CD4-positive, alpha-beta T cell treated with Interleukin-4 for 4 hours (primary cell): ENCODE data around the gene APBB2.

Source experiments
- DNase-seq: peaks from one replicate; pipeline ENCODE4 v3.0.0-alpha.2; 2020

APBB2 gene

DNA sequence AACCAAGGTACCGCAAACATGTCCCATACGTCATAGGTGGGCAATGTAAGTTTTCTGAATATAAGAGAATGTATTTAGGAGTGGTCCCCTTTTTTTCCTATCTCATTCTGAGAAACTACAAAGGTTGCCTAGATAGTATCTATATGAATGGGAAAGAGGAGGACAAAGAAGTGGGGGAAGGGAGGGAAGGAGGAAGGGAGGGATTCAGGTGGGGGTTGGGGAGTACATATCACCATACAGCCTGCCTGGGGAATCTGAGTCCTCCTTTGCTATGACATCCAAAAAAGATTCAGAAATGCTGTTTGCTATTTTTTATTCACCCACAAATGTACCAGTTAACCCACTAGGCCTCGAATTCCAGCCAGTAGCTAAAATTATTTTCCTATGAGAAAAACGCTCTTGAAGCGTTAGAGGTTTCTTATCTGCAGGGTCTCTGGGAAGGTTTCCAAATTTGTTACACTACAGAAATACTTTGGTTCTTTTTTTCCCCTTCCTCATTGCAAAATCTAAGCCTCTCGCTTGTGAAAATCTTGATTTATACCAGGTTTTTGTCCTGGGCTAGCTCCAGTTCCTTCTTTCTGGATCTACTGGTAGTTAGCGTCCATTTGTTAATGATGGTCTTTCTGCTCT is 251.7 kb downstream of the APBB2 start:
- no peak for DNase-seq

DNA sequence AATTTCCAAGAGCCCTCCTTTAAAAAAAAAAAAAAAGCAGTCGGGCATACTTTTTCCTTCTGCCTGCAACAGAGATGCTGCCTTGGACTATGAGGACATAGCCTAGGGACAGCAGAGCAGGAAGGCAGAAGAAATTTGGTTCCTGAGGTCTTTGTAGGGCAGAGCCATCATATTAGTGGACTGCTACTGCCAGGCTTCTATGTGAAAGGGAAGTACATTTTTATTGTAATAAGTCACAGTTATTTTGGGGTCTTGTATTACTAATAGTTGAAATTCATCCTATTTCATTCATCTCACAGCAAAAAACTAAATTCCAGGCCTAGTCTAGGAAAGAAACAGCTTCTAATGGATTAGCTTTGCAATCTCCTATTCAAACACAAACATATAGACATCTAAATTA is 253.4 kb downstream of the APBB2 start:
- DNase-seq: no peak

DNA sequence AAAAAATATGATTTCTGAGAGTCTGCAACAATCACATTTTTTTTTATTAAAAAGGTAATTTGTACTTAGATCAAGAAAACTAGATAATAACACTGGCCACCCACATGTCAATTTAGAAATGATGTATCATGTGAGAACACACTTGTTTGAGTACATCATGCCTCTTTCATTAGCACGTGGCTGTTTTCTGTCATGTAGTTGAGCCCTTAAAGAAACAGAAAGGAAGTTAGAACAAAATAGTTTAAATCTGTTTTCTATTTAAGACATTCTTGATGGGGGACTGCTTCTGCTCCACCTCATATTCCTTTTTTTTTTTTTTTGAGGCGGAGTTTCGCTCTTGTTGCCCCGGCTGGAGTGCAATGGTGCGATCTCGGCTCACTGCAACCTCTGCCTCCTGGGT is 257.1 kb downstream of the APBB2 start:
- no peak for DNase-seq

DNA sequence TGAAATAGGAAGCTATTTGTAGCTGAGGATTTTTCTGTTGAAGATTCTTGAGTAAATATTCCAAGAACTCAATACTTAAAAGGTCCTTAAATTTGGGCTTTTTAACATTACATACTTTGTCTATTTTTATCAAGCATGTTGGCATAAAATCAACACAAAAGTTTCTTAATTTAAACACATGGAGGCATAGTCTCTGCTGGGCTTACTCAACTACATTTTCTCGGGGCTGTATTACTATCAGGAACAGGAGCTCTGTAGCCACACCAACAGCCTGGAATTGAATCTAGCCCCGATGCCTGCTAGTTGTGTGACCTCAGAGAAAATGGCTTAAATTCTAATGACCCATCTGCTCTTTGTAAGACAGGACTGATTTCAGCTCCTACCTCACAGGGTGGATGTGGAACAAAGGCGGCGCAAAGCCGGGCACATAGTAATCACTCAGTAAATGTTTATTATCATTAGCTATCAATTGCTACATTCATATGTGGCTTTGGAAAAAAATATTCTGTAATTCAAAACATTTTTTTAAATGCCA is 257.6 kb downstream of the APBB2 start:
- DNase-seq: no peak

DNA sequence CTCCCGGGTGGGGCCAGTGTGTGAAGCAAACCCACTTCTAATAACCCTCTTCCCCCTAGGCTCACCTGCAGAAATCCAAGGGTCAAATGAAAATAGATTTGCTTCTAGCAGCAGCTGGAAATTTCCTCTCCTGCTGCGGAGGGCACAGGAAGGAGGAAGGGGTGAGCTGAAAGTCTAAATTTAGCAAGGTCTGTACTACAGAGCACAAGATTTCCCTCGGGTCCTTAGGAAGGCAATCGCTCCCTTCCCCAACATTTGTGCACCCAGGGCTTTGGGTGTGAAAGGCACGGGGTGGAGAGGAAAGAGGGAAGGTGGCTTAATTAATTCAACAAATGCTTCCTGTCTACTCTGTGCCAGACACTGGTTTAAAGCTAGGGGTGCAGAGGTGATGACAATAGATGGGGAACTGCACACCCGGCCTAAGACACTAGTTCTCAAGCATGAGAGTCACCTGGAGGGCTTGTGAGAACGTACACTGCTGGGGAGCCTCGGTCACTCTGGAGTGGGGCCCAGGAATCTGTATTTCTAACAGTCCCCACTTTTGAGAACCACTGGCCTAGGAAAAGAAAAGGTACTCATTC is 260.2 kb downstream of the APBB2 start:
- DNase-seq: no peak

DNA sequence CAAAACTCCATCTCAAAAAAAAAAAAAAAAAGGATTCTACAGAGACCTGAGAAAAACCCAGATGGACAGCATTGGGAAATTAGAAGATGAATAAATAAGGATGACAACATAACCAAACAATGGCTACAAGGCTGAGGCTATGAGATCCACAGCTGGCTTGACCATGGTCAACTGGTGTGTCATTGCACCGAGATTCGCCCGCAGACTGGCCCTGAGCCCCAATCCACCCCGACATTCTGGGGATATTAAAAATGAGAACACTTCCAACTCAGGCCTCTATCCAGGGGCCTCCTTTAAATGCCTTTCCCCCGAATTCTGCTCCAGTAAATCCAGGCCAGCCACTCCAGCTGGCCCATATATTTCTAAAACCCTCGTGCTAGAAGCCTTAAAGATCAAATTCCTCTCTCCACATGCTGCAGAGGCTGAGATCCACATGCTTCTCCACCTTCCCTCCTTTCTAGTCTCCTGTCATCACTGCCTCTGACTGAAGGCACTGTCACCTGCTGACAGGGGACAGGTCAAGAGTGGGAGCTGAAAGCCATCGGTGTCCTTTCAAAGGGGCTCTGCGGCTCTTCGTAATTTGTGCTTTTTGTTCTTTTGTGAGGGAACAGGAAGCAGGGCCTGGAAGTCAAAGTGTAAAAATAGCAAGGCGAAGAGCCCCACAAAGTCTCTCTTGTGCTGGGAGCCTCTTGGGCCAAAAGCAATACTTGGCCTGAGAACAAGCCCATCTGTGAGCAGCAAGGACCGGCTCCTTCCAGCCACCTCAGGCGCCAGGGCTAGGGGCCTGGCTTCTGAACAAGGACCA is 260.9 kb downstream of the APBB2 start:
- no peak for DNase-seq

DNA sequence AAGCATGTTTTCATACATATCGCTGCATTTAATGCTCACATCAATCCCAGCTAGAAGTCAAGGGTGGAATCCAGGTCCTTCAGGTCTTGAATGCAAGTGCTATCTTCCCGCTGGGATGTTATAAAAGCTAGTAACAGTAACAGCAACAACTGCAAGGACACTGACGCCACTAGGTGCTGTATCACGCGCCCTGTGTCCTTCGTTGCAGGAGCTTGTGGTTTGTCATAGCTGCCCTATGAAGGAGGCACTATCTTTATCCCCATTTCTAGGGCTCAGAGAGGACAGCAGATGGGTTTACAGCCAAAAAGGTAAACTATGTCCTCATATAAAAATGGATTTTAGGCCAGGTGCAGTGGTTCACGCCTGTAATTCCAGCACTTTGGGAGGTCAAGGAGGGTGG is 261.7 kb downstream of the APBB2 start:
- no peak for DNase-seq

DNA sequence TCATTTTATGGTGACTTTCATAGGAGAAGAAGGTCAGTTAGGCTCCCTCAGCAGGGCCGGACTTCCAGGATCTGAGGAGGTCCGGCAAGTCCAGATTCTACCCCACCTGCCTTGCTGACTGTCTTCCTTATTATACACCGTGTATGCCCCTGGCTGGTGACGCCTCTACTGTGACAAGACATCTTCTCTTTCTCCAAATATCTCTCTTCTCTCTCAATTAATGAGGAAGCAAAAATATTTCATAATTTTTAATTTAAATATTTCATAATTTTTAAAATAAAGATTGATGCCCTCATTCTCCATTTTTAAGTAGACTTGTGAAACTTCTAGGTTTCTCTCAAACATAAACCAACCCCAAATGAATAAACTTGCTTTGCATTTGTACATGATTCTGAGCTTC is 262.1 kb downstream of the APBB2 start:
- no peak for DNase-seq

DNA sequence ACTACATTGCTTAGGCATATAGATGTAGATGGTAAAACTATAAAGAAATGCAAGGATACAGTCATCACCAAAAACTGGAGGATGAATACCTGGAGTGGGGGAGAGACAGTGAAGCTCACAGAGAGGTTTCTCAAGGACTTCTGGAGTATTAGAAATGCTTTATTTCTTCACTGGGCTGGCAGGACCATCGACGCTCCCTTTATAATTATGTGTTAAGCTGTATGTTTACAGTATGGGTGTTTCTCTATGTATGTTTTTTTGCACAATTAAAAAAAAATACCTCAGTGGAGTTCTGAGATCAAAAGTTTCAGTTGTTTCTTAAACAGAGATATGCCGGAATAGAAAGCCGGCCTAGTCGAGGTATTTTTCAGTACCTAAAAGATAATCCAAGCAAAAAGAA is 263.3 kb downstream of the APBB2 start:
- DNase-seq: no peak

DNA sequence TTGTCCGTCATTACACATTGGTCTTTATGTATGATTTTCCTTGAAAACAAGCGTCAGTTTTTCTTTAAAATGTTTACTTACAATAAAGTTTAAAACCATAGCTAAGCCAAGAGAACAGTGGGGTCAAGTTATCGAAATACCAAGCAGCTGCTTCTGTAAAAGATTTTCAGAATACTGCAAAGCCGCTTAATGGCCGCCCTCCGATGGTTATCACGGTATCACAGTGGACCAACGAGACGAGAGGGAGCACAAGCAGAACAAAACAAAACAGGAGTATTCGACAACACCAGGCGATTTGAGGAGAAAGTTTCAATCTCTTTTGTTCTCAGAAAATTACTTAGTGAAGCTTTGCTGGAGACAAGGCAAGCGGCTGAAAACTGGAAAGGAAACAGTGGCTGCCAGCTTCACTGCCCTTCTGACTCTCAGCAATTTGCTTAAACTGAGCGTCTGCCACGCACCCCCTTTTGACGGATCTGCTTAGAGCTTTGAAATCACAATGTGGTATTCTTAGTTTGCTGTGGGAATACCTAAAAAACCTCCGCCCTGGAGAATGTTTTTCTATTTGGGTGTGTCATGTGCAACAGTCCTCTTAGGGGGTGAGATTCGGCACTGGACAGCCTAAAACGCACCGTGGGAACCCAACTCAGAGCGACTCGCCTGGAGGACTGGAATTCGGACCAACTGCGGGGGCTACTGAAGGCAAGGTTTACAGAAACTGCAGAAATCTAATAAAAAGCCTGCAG is 264.8 kb downstream of the APBB2 start:
- no peak for DNase-seq

DNA sequence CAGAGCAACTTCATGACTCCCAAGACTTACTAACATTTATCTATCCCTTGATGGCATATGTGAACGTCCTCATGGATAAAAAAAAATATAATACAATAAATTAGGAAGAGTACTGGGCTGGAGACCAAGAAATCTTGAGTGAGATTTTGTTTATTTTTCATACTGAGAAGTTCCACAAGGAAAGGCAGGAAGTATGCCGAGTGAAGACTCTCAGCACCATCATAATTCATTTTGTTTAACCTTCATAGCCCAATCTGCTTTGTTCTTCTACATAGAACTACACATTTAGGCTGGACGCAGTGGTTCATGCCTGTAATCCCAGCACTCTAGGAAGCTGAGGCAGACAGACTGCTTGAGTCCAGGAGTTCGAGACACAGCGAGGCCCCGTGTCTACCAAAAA is 266.3 kb downstream of the APBB2 start:
- no peak for DNase-seq

DNA sequence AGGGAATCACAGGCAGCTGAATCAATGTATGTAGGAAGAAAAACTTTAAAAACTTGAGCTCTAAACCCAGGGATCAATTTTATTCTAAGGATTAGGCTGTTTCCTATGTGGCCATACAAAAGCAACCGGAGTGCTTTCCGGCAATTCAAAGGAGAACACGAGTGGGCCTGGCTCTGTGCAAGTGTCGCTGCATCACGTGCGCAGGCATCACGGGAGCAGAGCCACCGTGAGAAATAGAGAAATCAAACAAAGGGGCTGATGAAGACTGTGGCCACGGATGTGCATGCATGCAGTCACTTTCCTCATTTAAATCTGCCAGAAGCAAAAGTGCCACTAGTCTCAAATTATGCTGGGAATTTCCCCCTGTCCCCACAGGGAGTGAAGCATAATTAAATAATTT is 267.7 kb downstream of the APBB2 start:
- no peak for DNase-seq

DNA sequence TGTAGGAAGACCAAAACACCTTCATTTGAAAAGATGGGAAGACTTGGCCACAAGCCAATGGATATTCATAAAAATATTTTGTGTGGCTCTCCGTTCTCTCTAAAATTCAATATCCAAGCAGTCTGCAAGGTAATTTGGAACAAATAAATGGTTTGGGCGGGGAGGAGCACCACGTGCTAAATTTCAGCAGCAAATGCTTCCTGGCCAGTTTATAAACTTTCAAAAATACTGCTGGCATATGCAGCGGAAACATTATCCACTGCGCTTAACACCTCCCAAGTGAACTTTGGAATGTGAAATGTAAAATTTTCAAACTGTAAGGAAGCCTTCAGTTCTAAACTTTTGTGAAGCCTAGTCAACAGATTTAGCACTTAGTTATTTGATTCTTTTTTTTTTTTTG is 273.6 kb downstream of the APBB2 start:
- no peak for DNase-seq

DNA sequence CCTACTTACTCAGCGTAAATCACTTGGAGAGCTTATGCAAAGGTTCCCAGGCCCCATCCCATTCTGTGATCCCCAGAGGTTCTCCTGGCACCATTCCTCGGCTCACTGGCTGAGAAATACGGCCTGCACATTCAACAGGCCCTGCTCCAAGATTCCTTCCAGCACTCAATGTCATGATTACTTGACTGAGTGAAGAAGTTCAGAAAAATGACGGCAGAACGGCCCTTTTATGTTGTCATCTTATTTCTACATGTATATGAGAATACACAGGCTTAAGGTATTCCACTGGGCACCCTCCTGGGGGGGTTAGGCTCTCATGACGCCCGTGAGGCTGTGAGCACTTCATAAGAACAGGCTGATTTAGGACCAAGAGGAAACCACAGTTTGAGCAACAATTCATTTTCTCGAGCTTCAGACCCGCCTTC is 274.0 kb downstream of the APBB2 start:
- DNase-seq: no peak

DNA sequence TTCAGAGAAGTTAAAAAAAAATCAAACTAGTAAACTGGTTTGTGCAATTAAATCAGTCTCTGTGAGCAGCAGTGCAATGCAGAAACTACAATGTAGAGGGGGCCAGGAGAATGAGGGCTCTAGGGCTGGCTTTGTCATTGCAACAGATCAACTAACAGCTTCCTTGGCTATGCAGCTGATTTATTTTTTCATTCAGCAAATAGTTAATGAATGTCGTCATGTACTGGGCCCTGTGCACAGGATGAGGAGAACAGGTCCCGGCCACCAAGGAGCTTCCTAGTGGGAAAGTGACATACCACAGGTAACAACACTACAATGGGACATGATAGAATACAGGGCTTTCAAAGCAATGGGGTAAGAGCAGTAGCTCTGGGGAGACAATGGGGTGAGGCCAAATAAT is 274.5 kb downstream of the APBB2 start:
- DNase-seq: no peak

DNA sequence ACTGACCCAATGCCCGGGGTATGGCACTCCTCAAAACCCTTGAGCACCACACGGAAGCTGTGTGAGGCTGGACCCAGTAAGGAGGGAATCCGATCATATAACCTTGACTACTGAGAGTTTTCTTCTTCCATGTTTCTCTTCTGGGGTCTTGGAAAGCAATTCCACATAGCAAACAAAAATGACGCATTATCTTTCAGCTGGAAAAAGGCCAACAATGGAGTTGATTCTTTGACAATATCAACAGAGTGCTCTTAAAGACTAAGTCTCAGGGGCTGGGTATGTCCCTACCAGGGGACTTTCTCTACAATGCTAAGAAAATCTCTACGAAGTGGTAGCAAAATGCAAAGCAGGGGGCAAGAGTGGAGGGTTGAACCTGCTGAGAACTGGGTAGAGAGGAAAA is 276.0 kb downstream of the APBB2 start:
- DNase-seq: no peak

DNA sequence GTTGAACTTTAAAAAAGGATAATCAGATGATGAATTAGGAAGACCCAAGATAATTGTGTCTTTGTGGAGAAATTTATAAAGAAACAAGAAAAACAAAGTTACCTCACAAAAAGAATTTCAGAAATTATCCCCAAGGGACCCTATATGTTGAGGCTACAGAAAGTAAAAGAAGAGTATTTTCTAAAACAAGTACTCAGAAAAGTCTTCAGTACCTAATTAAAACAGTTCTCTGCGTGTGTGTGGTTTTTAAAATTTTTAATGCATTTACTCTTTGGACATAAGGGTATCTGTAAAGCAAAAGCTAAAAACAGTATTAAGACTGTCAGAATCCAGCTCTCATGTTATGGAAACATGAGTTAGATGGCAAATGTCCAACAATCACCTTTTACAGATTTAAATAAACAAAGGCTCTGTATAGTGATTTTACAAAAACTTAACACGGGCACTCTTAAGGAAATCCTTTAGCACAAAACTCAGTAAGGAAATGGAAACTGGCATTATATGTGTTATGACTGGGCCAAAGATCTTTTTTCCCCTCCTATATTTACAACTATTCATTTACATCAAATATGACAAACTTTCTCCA is 277.1 kb downstream of the APBB2 start:
- DNase-seq: no peak

DNA sequence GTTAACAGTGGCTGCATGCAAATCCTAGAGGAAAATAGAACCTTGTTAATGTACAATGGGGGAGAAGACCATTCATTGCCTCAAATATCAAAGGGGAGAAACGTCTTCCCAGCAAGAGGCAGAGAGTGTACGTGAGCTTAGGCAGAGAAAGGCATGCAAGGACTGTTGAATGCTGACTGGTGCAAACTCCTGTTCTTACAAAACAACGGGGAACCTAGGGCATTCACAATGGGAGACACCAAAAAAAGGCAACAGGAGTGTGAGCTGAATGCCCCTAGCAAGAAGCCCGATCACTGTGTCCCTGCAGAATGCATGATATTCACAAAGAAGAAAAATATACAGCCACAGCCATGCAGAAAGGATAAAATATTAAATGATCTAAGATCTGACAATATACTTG is 279.7 kb downstream of the APBB2 start:
- DNase-seq: no peak

DNA sequence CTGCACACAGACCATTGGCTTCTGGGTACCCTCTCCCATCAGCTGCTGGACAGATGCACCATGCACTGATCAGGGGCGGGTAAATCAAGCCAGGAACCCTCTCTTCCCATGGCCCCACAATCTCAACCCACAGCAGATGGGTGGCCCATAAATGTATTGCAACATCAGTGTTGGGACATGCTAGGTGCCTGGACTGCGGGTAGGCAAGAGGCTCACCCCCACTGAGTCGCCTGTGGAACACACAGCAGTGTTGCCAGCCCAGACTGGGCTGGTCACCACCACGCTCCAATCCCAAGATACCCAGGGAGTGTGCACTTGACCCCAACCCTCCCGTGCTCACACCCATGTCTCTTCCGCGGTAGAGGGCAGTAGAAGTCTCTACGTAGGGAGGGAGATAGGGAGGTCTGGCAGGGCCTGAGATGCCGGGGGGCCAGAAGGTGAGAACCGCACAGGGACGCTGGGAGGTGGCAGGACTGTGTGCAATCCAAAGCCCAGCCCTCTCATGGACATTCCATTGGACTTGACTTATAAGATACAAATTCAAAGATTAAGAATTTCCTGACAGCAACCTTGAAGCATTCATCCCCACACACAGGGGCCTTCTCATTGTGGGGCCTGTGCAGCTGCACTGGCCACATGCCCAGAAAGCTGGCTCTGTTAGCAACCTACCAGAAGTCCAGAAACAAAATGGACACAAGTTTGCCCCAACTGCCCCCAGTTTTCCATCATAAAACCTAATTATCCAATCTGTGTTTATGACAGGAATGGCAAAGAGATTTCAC is 280.9 kb downstream of the APBB2 start:
- DNase-seq: no peak

DNA sequence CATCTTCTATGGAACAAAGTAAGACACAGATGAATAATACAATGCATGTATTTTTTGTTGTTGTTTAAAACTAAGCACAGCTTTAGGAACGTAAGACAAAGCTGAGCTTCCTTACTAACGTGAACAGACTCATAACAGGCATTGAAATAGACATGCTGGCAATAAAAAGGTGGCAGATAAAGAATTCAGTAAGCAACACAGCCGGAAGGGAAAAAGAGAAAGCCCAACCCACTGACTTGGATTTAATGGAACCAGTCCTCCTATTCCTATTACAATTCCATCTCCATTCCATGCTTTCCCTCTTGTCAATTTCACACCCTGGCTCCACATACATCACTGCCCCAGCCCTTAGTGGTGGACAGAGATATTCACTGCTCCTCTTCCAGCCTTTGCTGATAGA is 282.5 kb downstream of the APBB2 start:
- no peak for DNase-seq

DNA sequence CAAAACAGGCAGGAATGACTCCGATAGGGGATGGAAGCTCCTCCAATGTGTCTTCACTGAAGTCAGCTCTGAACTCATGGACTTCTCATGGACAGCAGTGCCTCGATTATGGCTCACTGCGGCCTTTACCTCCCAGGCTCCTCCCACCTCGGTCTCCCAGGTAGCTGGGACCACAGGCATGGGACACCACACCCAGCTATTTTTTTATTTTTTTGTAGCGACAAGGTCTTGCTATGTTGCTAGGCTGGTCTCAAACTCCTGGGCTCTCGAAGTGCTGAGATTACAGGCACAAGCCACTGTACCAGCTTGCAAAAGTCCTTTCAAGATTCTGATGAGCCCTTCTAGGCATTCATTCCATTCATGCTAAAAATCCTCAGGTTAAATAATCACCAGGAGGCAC is 283.1 kb downstream of the APBB2 start:
- no peak for DNase-seq

DNA sequence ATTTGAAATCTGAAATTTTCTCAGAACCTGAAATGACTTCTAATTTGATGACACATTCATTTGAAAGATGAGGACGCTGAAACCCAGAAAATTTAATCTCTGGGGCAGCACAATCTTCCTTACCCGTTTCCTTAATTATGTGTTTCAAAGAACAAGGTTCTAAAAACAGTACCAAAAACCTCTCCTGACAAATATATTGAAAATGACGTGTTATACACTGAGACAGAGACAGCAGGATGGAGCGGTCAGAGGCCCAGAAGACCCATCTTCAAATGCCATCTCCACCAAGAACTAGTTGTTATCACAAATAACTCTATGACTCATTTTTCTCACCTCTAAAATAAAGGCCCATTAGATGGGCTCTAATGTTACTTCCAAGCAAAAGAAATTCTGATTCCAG is 287.3 kb downstream of the APBB2 start:
- DNase-seq: no peak
